Bronchial epithelial cell (primary cell): Measurements from ENCODE around the gene COL5A1. TPM values are rescaled to one million over a fixed set of nuclear protein-coding genes. Genes with fewer than 3 reads are reported as not detected.

Experiments used
- DNase-seq: peaks from one replicate; pipeline ENCODE4 v3.0.0-alpha.2; 2010; ENCODE audit warnings: low read depth
- FAIRE-seq: peaks from 2 replicates; lab custom pipeline; 2011; peaks lifted over from hg19 to GRCh38; lab: Jason Lieb, UNC
- H3K27me3 ChIP-seq: 2 replicates; pipeline ENCODE4 v1.5.1; 2011; ENCODE audit warnings: low read length; ENCODE audit not compliant: control insufficient read depth, insufficient read depth
- H3K36me3 ChIP-seq: 2 replicates; pipeline ENCODE4 v1.5.1; 2011; ENCODE audit warnings: low read length; ENCODE audit not compliant: control insufficient read depth, insufficient read depth
- H3K4me3 ChIP-seq: 2 replicates; pipeline ENCODE4 v1.5.1; 2011; ENCODE audit warnings: mild to moderate bottlenecking, low read depth, low read length, control low read depth
- CTCF ChIP-seq: IDR thresholded peaks from 2 replicates; pipeline ENCODE4 v1.5.1; 2011; ENCODE audit warnings: mild to moderate bottlenecking, moderate library complexity, low read length, control low read depth, inconsistent platforms; ENCODE audit not compliant: insufficient read depth, severe bottlenecking
- total RNA-seq: library from RNA; depleted of rRNA; stranded (reverse); fragments of >200 nt; gene quantifications from 2 replicates; pipeline ENCODE4 v1.2.1, GENCODE V29; 2014

COL5A1 gene
- total RNA-seq, 1 donor from 2014 or later: 6.3 TPM

GRCh38 chr9:134679616-134680392 is 38.2 kb downstream of the COL5A1 start:
- TF ChIP-seq CTCF: no peak
- no peak overlapping the region for H3K4me3 ChIP-seq
- H3K27me3 ChIP-seq: no peaks in the 10 kb centered on the region
- DNase-seq (no peak), FAIRE-seq (no peak)
- H3K36me3 ChIP-seq: no peaks in the 10 kb centered on the region

- Histone ChIP-seq H3K4me3 (no peak overlapping the region), H3K27me3 (no peaks in the 10 kb centered on the region), H3K36me3 (no peaks in the 10 kb centered on the region)
- DNase-seq (no peak), FAIRE-seq (no peak)
- no peak for TF ChIP-seq CTCF
Measured at GRCh38 chr9:134680393-134681060, 38.9 kb downstream of the COL5A1 start.

GRCh38 chr9:134681061-134681661 is 39.6 kb downstream of the COL5A1 start:
- Histone ChIP-seq H3K36me3 (no peaks in the 10 kb centered on the region), H3K4me3 (no peak overlapping the region), H3K27me3 (no peaks in the 10 kb centered on the region)
- no peak for FAIRE-seq
- no peak for DNase-seq
- no peak for TF ChIP-seq CTCF

- no peak overlapping the region for H3K4me3 ChIP-seq
- H3K36me3 ChIP-seq: no peaks in the 10 kb centered on the region
- TF ChIP-seq CTCF: no peak
- DNase-seq: no peak
- no peak for FAIRE-seq
- H3K27me3 ChIP-seq: no peaks in the 10 kb centered on the region
Measured at GRCh38 chr9:134682026-134682425, 40.4 kb downstream of the COL5A1 start.

GRCh38 chr9:134682651-134683364 is 41.2 kb downstream of the COL5A1 start:
- no peak for TF ChIP-seq CTCF
- H3K27me3 ChIP-seq: no peaks in the 10 kb centered on the region
- FAIRE-seq (no peak), DNase-seq (no peak)
- H3K36me3 ChIP-seq: no peaks in the 10 kb centered on the region
- H3K4me3 ChIP-seq: no peak overlapping the region
